Peyer's patch (tissue), 4 donors: ENCODE measurements around the gene BCAS3.

Experiments
- POLR2A ChIP-seq, 2 donors: fragments of 450-650 bp; IDR thresholded peaks; one replicate each; pipeline ENCODE4 v1.5.1; 2017; ENCODE audit warnings: antibody characterized with exemption in 2 of 2, mild to moderate bottlenecking in 2 of 2, moderate library complexity in 2 of 2
- TF ChIP-seq, protein P1 (sequence below), 6 experiments: fragments of 450-650 bp in 4 of 6; fragments of 200-600 bp in 2 of 6; sonication (generic) in 1 of 6; IDR thresholded peaks; one replicate each; pipeline ENCODE4 v1.5.1; 2017 to 2019; ENCODE audit warnings: antibody characterized with exemption in 6 of 6, mild to moderate bottlenecking in 3 of 6, moderate library complexity in 1 of 6

DNA sequence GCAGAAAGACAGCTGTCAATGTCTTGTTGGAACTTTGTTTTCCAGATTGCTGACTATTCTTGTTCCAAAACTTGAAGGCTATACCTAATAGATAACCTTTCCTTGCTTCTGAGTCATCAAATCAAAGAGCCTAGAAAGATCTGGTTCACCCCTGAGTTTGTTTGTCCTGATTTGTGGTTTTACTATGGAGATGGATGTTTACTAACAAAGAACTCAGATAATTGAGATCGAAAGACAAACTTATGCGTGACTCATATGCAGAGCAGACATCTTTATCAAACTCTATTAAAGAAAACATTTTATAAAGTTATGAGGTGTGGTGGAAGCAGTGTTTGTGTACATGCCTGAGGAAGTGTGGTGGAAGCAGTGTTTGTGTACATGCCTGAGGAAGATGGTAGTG lies 410.9 kb downstream of the BCAS3 start:
- TF ChIP-seq, protein P1, sequence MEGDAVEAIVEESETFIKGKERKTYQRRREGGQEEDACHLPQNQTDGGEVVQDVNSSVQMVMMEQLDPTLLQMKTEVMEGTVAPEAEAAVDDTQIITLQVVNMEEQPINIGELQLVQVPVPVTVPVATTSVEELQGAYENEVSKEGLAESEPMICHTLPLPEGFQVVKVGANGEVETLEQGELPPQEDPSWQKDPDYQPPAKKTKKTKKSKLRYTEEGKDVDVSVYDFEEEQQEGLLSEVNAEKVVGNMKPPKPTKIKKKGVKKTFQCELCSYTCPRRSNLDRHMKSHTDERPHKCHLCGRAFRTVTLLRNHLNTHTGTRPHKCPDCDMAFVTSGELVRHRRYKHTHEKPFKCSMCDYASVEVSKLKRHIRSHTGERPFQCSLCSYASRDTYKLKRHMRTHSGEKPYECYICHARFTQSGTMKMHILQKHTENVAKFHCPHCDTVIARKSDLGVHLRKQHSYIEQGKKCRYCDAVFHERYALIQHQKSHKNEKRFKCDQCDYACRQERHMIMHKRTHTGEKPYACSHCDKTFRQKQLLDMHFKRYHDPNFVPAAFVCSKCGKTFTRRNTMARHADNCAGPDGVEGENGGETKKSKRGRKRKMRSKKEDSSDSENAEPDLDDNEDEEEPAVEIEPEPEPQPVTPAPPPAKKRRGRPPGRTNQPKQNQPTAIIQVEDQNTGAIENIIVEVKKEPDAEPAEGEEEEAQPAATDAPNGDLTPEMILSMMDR (IDR thresholded peaks at IDR 0.05), result no peak
- no peak for TF ChIP-seq POLR2A (IDR thresholded peaks at IDR 0.05)
